DND-41 (cell line): ENCODE data around the gene NR1H4.

Source experiments
- CTCF ChIP-seq: IDR thresholded peaks from 2 replicates; pipeline ENCODE4 v1.5.1; 2012; ENCODE audit warnings: borderline replicate concordance, low read length, moderate library complexity, mild to moderate bottlenecking; ENCODE audit not compliant: poor library complexity, severe bottlenecking; ENCODE audit errors: extremely low read depth
- EZH2 ChIP-seq: IDR thresholded peaks from 3 replicates; pipeline ENCODE4 v1.6.1; 2012; ENCODE audit warnings: borderline replicate concordance, low read depth, mild to moderate bottlenecking, moderate library complexity, low read length, inconsistent platforms; ENCODE audit not compliant: severe bottlenecking

DNA sequence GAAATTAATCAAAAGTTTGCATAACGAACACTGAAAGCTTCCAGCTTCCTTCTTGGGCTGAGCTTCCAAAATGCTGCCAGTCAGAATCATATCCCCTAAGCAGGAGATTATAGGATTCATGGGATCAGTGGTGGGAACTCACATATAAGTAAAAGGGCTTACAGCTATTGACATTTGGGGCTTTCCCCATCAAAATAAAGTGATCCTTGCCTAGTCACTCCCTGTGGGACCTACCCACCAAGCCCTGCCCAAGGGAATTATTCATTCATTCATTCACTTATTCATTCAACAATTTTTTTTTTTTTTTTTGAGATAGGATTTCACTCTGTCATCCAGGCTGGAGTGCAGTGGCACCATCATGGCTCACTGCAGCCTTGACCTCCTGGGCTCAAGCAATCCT lies 47.5 kb upstream of the NR1H4 start:
- TF ChIP-seq CTCF (no peak), EZH2 (no peak)
